Motor neuron (in vitro differentiated cells): ENCODE data around the gene FSTL4. TPM values are rescaled to one million over a fixed set of nuclear protein-coding genes. Genes with fewer than 3 reads are reported as not detected.

Experiments
- ATAC-seq, 8 experiments: fragments of 200-7000 bp; cut with Tn5 transposase; replicated peaks in 6 of 8; 2 replicates each; pipeline ENCODE4 v1.8.0; 2021; ENCODE audit warnings: mild to moderate bottlenecking in 8 of 8, moderate library complexity in 8 of 8
- H3K27ac ChIP-seq, 2 donors: fragments of 250-450 bp; sonication (Bioruptor Pico); 2 replicates each; pipeline ENCODE4 v1.9.0; 2021; ENCODE audit warnings: antibody characterized with exemption in 2 of 2, mild to moderate bottlenecking in 2 of 2, moderate library complexity in 1 of 2
- H3K4me1 ChIP-seq, 2 donors: fragments of 250-450 bp; sonication (Bioruptor Pico); replicated peaks in 1 of 2; 2 replicates each; pipeline ENCODE4 v1.6.1; 2021; ENCODE audit warnings: antibody characterized with exemption in 2 of 2, mild to moderate bottlenecking in 2 of 2, moderate library complexity in 1 of 2
- H3K4me3 ChIP-seq, 5 donors: fragments of 250-450 bp; sonication (Bioruptor Pico); 2 replicates each; pipeline ENCODE4 v1.9.0; 2021; ENCODE audit warnings: antibody characterized with exemption in 5 of 5, mild to moderate bottlenecking in 5 of 5, moderate library complexity in 4 of 5
- WGBS, 10 experiments: fragments of 450-650 bp; shearing (Covaris generic); methylation state at CpG; one replicate each; pipeline ENCODE4 v1.0.0; 2022; 5-methylcytosine and 5-hydroxymethylcytosine counted together
- in situ Hi-C, 9 experiments: fragments of 400-800 bp; cut with MboI; loops; one replicate each; pipeline ENCODE4 v1.15.0; 2021; ENCODE audit warnings: low sequenced_read_pairs in 9 of 9, low pct_unique_long_range_greater_than_20kb in 2 of 9; ENCODE audit not compliant: unreplicated experiment in 9 of 9
- total RNA-seq, 8 experiments: library from RNA; unstranded; fragments of 300-600 nt; gene quantifications; 2 replicates each; pipeline versions ENCODE4 v1.2.3 to v1.2.4, GENCODE V29; 2022

FSTL4 gene
- total RNA-seq, 8 experiments from 2014 or later = 0.13 to 5.5 (median 1.9) TPM

GRCh38 chr5:133331941-133332340 is 280.4 kb downstream of the FSTL4 start:
- in situ Hi-C loops = no loop called here
- H3K27ac ChIP-seq = no peak overlapping the region
- no peak for ATAC-seq

GRCh38 chr5:133330956-133331355 is 281.4 kb downstream of the FSTL4 start:
- WGBS, 10 experiments = 67% methylated on average over 2 of the region's 5 CpGs; no CpG with 5 or more reads in 9 of the 10 experiments
- Histone ChIP-seq H3K4me3 (no peak overlapping the region), H3K4me1 (peaks cover 5 to 7% of the 10 kb centered on the region in 2 donors), H3K27ac (no peak overlapping the region)
- in situ Hi-C loops = no loop called here
- no peak for ATAC-seq

More at GRCh38 chr5:133331941-133332340, 280.4 kb downstream of the FSTL4 start:
- Histone ChIP-seq H3K4me3 (no peak overlapping the region), H3K4me1 (peaks cover 5 to 9% of the 10 kb centered on the region in 2 donors)
- 42 to 100% (median 91%) methylated on average over 1 to 5 of the region's 12 CpGs; no CpG with 5 or more reads in 6 of the 10 experiments for WGBS, 10 experiments

GRCh38 chr5:133328800-133329199 is 283.5 kb downstream of the FSTL4 start:
- WGBS, 10 experiments = 59 to 60% (median 60%) methylated on average over 1 to 7 of the region's 11 CpGs; no CpG with 5 or more reads in 7 of the 10 experiments
- H3K27ac ChIP-seq = no peak overlapping the region
- in situ Hi-C loops = no loop called here
- no peak overlapping the region for H3K4me3 ChIP-seq
- ATAC-seq = no peak
- peaks cover 16 to 18% of the 10 kb centered on the region in 2 donors for H3K4me1 ChIP-seq

- in situ Hi-C loops = no loop called here
- H3K27ac ChIP-seq = no peak overlapping the region
- peaks cover 23 to 25% of the 10 kb centered on the region in 2 donors for H3K4me1 ChIP-seq
- ATAC-seq = peak in 3 of 8 experiments; percentile 38 to 55 (median 50)
- H3K4me3 ChIP-seq = no peak overlapping the region
- WGBS, 10 experiments = 8 to 64% (median 18%) methylated on average over 1 to 5 of the region's 5 CpGs; no CpG with 5 or more reads in 4 of the 10 experiments
These were observed 284.4 kb downstream of the FSTL4 start for GRCh38 chr5:133327946-133328401.

- 55 to 88% (median 80%) methylated on average over 1 to 4 of the region's 5 CpGs; no CpG with 5 or more reads in 5 of the 10 experiments for WGBS, 10 experiments
- ATAC-seq = no peak
- H3K4me1 ChIP-seq = peaks cover 20 to 23% of the 10 kb centered on the region in 2 donors
- in situ Hi-C loops = no loop called here
- H3K27ac ChIP-seq = no peak overlapping the region
- H3K4me3 ChIP-seq = no peak overlapping the region
These were observed 286.0 kb downstream of the FSTL4 start for GRCh38 chr5:133326361-133326760.

- in situ Hi-C loops = no loop called here
- WGBS, 10 experiments = 41 to 100% (median 80%) methylated on average over 1 to 5 of the region's 5 CpGs; no CpG with 5 or more reads in 3 of the 10 experiments
- H3K27ac ChIP-seq = no peak overlapping the region
- H3K4me3 ChIP-seq = no peak overlapping the region
- no peak for ATAC-seq
- peaks cover 20 to 23% of the 10 kb centered on the region in 2 donors for H3K4me1 ChIP-seq
These were observed 286.5 kb downstream of the FSTL4 start for GRCh38 chr5:133325864-133326263.

GRCh38 chr5:133324926-133325325 is 287.4 kb downstream of the FSTL4 start:
- ATAC-seq = no peak
- WGBS, 10 experiments = 26 to 83% (median 67%) methylated on average over 1 to 3 of the region's 4 CpGs; no CpG with 5 or more reads in 4 of the 10 experiments
- in situ Hi-C loops = no loop called here
- H3K4me1 ChIP-seq = peaks cover 20 to 23% of the 10 kb centered on the region in 2 donors
- no peak overlapping the region for H3K4me3 ChIP-seq
- no peak overlapping the region for H3K27ac ChIP-seq

- 40 to 80% (median 53%) methylated on average over 1 to 6 of the region's 13 CpGs; no CpG with 5 or more reads in 3 of the 10 experiments for WGBS, 10 experiments
- in situ Hi-C loops = no loop called here
These were observed 288.6 kb downstream of the FSTL4 start for GRCh38 chr5:133323494-133324457.

GRCh38 chr5:133322743-133323142 is 289.6 kb downstream of the FSTL4 start:
- no peak for ATAC-seq
- 43 to 80% (median 70%) methylated on average over 1 of the region's 5 CpGs; no CpG with 5 or more reads in 6 of the 10 experiments for WGBS, 10 experiments
- Histone ChIP-seq H3K4me1 (peaks cover 22% of the 10 kb centered on the region in 2 donors), H3K27ac (no peak overlapping the region), H3K4me3 (no peak overlapping the region)
- in situ Hi-C loops = no loop called here

More at GRCh38 chr5:133323494-133324457, 288.6 kb downstream of the FSTL4 start:
- ATAC-seq = peak in 4 of 8 experiments; percentile 31 to 54 (median 42)
- Histone ChIP-seq H3K4me1 (peaks cover 20 to 23% of the 10 kb centered on the region in 2 donors), H3K27ac (peak overlapping the region in 1 of 2 donors; percentile 46), H3K4me3 (no peak overlapping the region)

- ATAC-seq = peak in 1 of 8 experiments; percentile 21
- H3K4me3 ChIP-seq = no peak overlapping the region
- no peak overlapping the region for H3K27ac ChIP-seq
- H3K4me1 ChIP-seq = peaks cover 24 to 25% of the 10 kb centered on the region in 2 donors
- WGBS, 10 experiments = 46 to 90% (median 87%) methylated on average over 2 to 4 of the region's 6 CpGs; no CpG with 5 or more reads in 6 of the 10 experiments
- in situ Hi-C loops = no loop called here
These were observed 290.4 kb downstream of the FSTL4 start for GRCh38 chr5:133321833-133322420.

- Histone ChIP-seq H3K4me3 (no peak overlapping the region), H3K4me1 (peaks cover 24 to 25% of the 10 kb centered on the region in 2 donors), H3K27ac (no peak overlapping the region)
- in situ Hi-C loops = no loop called here
- WGBS, 10 experiments = 8 to 86% (median 71%) methylated on average over 1 to 6 of the region's 13 CpGs; no CpG with 5 or more reads in 4 of the 10 experiments
- ATAC-seq = no peak
These were observed 291.0 kb downstream of the FSTL4 start for GRCh38 chr5:133321286-133321832.

- WGBS, 10 experiments = 0 to 100% (median 50%) methylated on average over 1 to 4 of the region's 5 CpGs; no CpG with 5 or more reads in 4 of the 10 experiments
- Histone ChIP-seq H3K4me1 (peaks cover 24 to 25% of the 10 kb centered on the region in 2 donors), H3K4me3 (no peak overlapping the region), H3K27ac (no peak overlapping the region)
- ATAC-seq = peak in 1 of 8 experiments; percentile 23
- in situ Hi-C loops = no loop called here
These were observed 292.3 kb downstream of the FSTL4 start for GRCh38 chr5:133319905-133320520.
